HuH-7.5 (cell line): Measurements from ENCODE around the gene RBM5.

ENCODE experiments used
- DNase-seq: peaks from one replicate; pipeline ENCODE4 v3.0.0; 2011; ENCODE audit warnings: low spot score

RBM5 gene

GRCh38 chr3:50162034-50162883, 73.5 kb downstream of the RBM5 start:
- DNase-seq, result no peak

- DNase-seq, result no peak
Measured at GRCh38 chr3:50163572-50164455, 75.1 kb downstream of the RBM5 start.

- DNase-seq, result no peak
Measured at GRCh38 chr3:50164481-50164880, 75.8 kb downstream of the RBM5 start.

DNA sequence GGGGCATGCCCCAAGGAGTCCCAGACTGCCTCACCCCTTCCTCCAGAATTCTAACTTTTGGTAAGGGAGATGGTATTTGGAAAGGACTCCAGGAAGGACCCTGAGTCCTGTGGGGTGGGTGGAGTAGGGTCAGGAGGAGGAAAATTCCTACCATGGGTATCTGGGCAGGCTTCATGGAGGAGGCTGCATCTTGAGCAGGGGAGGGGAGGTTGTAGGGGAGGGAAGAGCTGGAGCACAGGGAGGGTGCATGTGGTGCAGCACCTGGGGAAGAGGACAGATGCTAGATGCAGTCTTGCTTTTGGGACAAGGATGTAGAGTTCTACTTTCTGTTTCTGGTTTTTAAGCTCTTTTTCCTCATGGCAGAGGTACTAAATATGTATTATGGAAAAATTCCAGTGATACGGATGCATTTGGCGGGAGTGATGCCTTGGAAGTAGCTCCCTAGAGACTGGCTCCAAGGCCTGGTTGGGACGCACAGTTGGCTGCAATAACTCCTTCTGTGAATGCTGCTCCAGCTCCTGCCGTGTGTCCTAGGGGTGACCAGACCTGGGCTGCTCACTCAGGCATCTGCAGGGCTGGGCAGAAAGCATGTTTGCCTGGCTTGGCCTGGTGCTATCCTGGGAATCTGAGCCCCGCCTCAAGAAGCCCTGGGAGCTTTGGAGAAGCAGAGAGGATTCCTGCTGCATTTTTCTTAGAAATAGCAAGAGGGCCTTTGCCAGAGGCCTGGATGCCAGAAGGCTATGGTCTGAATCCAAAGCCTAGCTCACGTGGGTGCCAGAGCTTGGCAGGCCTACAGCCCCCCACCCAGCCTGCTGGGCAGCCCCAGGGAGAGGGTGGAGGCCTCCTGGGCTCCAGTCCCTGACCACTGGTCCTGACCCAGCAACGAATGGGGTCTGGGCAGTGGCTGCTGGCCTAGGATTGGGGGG, 76.5 kb downstream of the RBM5 start:
- DNase-seq, result no peak

DNA sequence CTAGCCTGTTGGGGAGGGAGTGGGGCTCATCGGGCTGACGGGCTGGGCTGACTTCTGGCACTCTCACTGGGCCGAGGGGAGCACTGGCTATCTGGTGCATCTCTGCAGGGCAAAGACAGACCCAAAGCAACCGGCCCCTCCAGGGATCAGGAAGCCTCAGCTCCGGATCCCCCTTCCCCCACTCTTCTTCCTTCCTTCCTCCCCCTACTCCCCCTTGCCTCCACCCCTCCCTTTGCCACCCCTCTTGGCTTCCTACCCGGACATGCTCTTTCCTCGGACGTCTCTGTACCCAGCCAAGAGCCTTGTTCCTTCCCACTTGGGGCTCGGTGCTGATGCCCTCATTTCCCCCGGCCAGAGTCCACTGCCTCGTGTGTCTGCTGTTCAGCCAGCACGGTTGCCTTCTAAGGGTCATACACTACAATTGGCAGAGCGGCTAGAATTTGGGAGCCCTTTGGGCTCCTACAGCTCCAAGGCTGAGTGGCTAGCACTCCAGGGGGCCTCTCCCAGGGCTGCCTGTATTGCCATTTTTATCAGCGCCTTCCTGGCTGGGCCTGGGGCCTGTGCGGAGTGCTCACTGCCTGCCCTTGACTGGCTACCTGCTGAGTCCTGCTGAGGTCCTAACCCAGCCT, 77.3 kb downstream of the RBM5 start:
- DNase-seq, result no peak

DNA sequence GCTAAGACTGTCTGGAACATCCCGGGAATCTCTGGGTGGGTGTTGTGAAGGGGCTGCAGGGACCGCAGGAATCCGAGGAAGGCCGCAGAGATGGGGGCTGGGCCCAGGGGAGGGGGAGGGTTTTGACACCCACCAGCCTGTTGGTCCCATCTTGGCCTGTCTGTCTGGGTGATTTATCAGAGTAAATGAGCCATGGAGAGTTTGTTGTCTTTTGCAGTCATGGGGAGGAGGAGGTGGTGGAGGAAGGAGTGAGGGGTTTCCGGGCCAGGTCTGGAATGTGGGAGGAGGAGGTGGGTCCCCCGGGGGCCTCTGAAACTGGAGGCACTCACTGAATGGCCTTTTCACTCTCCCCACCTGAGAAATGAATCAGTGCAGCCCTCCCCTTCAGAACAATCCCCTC, 77.9 kb downstream of the RBM5 start:
- no peak for DNase-seq

GRCh38 chr3:50167069-50167840, 78.5 kb downstream of the RBM5 start:
- DNase-seq, result peak; percentile 49

DNA sequence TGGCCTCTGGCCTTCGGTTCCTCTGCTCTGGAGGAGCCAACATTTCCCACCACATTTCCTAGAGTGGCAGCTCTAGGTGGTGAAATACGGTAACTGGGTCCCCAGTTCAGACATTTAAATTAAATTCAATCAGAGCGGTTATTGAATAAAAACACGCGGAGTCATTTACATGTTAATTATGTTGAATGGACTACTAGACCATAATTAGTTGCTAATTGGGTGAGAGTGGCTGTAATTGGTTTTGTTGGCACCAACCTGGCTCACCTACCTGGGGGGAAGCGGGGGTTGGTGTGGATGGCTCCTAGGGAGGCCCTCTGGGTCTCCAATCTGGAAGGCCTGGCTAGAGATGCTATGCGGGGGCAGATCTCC, 79.1 kb downstream of the RBM5 start:
- DNase-seq, result no peak

GRCh38 chr3:50168388-50168787, 79.7 kb downstream of the RBM5 start:
- no peak for DNase-seq
